Middle frontal gyrus (tissue), 1 donor: ENCODE measurements around the gene ROBO1.

ENCODE experiments used
- DNase-seq: peaks from one replicate; pipeline ENCODE4 v3.0.0-alpha.2; 2015; ENCODE audit warnings: low spot score; ENCODE audit errors: extremely low spot score

Gene ROBO1

GRCh38 chr3:78924711-78925110 lies 843.1 kb downstream of the ROBO1 start:
- DNase-seq, result no peak

GRCh38 chr3:78919021-78919755 lies 848.6 kb downstream of the ROBO1 start:
- no peak for DNase-seq

DNA sequence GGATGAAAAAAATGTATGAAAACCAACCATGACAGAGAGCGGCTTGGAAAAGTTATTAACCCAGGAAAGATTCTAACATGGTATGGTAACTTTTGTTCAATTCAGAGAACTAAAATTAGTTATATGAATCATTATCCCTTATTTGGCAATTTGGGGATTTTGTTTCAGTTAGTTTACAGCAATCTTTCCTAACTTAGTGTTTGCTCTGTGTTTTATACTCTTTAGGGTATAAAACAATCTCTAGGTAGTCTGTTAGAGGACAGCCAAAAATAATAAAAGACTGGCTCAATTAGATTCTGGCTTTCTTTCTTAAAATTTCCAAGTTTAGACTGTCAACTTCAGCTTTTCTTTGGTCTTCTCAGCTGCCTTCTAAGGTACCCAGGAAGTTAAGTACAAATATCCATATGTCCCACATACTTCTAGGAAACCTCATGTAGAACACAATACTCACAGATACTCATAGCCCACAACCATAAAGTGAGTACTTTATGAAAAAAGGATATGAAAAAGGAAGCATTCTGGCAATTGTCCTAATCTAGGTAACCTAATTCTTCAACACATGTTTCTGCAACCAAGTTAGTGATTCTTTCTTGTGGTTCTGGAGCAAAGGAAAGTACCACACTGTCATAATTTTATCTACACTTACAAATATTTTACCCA lies 849.3 kb downstream of the ROBO1 start:
- DNase-seq, result no peak

DNA sequence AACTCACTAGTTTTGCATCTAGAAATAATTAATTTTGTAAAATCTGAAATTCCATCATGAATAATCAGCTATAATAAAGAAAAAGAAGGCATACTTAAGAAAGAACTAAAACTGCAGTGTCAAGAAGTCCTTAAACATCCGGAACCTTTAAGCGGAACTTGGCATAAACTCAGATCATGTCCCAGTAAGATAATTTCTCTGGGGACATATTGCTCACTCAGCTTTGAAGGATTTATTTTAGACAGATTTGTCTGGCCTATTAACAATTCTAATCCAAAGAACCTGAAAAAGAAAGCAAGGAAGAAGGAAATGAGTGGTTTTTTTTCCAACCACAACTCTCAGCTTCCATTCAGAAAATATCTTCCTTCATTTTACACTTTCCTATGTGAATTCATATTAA lies 850.3 kb downstream of the ROBO1 start:
- DNase-seq, result no peak

DNA sequence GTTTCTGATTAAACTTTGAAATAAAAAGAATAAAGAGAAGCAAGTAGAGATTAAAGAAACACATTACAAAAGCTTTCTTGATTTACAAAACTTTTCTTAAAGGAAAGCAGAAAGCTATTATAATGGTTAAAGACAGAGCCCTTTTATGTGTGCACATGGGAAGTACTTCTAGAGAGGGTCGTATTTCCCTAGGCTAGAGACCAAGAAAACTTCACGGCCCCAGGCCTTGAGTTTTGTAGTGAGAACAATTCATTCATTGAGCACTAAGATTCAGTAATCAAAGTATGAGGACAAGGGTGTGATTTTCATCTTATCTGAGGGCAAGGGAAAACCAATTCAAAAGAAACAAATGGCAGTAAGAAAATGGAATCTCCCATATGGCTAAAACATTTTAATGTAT lies 854.1 kb downstream of the ROBO1 start:
- DNase-seq, result no peak

- no peak for DNase-seq
These were observed 855.1 kb downstream of the ROBO1 start for GRCh38 chr3:78912687-78913086.

DNA sequence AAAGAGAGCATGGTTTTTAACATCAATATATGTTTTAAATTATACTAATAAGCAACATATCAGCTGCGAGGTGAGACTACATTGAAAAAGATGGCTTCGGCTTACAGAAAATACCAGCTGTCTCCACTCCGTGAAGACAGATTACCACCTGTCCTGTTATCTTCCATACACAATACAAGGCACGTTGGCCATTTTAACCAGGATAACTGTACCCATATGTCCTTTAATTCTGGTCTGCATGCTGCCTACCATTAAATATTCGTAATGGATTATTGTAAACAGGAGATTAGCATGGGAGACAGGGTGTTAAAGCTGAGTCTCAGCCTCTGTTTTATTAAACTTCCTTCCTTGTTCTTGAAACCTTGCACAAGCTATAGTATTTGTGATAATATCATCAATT lies 855.5 kb downstream of the ROBO1 start:
- DNase-seq, result no peak

DNA sequence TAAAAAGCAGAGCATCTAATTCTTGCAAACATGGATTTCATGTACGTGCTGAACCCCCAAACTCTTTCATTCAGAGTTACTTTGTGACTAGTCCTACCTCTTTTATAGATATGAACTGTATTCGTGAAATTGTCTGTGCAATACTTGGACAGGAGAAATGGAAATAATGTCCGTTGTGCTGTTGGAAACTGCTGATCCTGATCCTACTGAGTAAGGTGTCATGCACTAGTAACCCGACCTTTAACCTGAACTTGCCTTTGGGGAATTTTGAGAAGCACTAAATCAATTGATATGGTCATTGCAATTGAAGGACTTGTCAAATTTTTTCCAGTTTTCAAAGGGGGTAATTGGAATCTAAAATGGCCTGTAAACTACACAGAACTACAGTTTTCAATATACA lies 856.4 kb downstream of the ROBO1 start:
- DNase-seq, result no peak

GRCh38 chr3:78908236-78908635 lies 859.6 kb downstream of the ROBO1 start:
- no peak for DNase-seq

GRCh38 chr3:78907367-78907766 lies 860.4 kb downstream of the ROBO1 start:
- DNase-seq, result no peak

GRCh38 chr3:78906930-78907329 lies 860.9 kb downstream of the ROBO1 start:
- no peak for DNase-seq

- DNase-seq, result no peak
These were observed 861.6 kb downstream of the ROBO1 start for GRCh38 chr3:78906245-78906644.

GRCh38 chr3:78905700-78906099 lies 862.1 kb downstream of the ROBO1 start:
- DNase-seq, result no peak

GRCh38 chr3:78901544-78901943 lies 866.3 kb downstream of the ROBO1 start:
- DNase-seq, result no peak

DNA sequence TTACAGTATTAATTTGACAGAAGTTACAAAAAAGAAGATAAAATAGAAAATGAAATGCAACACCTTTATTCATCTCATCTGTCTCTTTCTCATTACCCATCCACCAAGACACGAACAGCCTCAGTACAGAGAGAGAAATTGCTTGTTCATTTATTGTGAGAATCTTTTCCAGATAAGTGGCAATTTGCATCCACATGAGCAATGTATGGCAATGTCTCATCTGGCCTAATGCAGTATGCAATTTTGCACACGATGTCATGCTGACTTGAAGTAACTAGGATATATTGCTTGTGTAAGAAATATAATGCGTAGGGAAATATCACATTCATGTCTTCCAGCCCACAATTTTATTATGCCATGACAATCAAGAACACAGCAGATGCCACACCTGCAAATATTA lies 866.9 kb downstream of the ROBO1 start:
- no peak for DNase-seq

DNA sequence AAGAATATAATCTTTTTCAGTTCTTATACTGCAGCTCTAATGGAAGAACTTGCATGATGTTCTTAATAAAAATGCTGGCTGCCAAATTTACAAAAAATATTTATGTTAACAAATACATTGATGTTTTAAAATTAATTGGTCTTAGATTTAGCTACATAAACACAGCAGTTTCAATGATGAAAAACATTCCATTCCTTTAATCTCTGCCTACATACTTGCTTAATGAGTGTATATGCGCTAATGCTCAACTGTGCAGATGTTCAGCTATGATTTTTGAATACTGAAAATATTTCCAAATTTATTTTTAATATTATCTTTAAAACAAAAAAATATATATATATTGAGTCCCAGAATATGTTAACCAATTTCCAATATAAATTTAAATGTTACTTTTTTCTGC lies 867.4 kb downstream of the ROBO1 start:
- DNase-seq, result no peak

- no peak for DNase-seq
These were observed 872.3 kb downstream of the ROBO1 start for GRCh38 chr3:78895528-78895927.

DNA sequence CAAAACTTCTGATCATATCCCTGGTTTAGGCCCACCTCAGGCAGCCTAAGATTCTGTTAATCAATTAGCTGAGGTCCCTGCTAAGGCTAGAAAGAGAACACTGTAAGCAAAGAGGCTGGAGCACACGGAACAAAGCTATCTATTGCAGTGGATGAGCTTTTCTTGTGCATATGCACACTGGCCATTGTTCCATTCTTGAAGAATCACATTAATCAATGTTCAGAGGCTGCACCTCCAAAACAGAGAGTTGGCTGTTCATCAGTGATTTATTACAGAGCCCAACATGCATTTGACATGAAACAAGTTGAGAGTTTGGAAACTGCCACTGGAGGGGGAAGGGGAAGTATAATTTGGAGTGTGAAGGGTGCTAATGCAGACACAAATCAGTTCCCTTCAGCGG lies 873.0 kb downstream of the ROBO1 start:
- DNase-seq, result no peak

- no peak for DNase-seq
These were observed 874.6 kb downstream of the ROBO1 start for GRCh38 chr3:78893161-78893560.

DNA sequence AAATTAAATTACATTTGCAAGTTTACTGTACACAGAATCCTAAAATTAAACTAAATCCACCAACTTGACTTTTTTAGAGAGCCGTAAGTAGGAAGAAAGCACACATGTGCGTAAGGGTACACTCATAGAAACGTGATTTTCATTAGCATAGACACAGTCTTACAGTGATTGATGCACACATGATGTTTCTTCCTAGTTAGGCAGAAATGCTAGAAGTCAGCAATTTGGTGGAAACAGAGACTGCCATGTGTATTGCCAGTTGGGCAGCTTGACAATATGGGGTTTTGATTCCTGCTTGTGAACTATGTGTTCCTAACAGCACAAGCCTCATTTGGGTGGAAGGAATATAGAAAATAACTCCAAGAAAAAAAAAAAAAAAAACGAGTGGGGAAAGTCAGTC lies 878.5 kb downstream of the ROBO1 start:
- DNase-seq, result no peak

DNA sequence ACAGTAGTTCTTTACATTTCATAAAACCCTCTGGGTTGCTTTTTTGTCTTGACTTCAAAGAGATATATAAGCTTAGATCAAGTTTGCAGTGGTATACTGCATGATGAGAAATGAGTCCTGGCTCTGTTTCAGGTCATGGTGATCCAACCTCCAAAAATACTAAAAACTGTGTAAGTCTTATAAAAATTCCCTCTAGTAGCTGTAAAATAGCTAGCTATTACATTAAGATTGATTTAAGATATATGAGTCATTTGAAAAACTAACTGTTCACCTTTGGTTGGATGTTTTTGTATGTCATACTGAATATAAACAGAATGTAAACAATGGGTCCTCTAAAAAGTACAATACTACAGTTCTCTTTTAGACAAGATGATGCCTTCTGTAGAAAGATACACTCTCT lies 879.2 kb downstream of the ROBO1 start:
- no peak for DNase-seq

GRCh38 chr3:78887547-78888011 lies 880.2 kb downstream of the ROBO1 start:
- no peak for DNase-seq

GRCh38 chr3:78887029-78887428 lies 880.8 kb downstream of the ROBO1 start:
- no peak for DNase-seq
